GM10266 (cell line): ENCODE measurements around the gene CDH26.

ENCODE experiments used
- DNase-seq: peaks from one replicate; pipeline ENCODE4 v3.0.0; 2012; ENCODE audit errors: extremely low spot score
- CTCF ChIP-seq: IDR thresholded peaks from 2 replicates; pipeline ENCODE4 v1.5.1; 2012; ENCODE audit warnings: mild to moderate bottlenecking, low read depth; ENCODE audit not compliant: control insufficient read depth, insufficient read depth; ENCODE audit errors: missing control alignments

CDH26 gene

GRCh38 chr20:59994697-59995122 lies 36.5 kb downstream of the CDH26 start:
- DNase-seq, result no peak
- TF ChIP-seq CTCF, result no peak

- TF ChIP-seq CTCF, result no peak
- no peak for DNase-seq
These were observed 37.9 kb downstream of the CDH26 start for GRCh38 chr20:59996108-59996507.

GRCh38 chr20:59997896-59998295 lies 39.7 kb downstream of the CDH26 start:
- no peak for DNase-seq
- TF ChIP-seq CTCF, result no peak

GRCh38 chr20:59999502-59999901 lies 41.3 kb downstream of the CDH26 start:
- DNase-seq, result no peak
- no peak for TF ChIP-seq CTCF

- TF ChIP-seq CTCF, result no peak
- DNase-seq, result no peak
These were observed 42.2 kb downstream of the CDH26 start for GRCh38 chr20:60000271-60001042.

- no peak for DNase-seq
These were observed 42.9 kb downstream of the CDH26 start for GRCh38 chr20:60001108-60001507.

More at GRCh38 chr20:60001108-60001507, 42.9 kb downstream of the CDH26 start:
- no peak for TF ChIP-seq CTCF
